Pulmonary artery endothelial cell (primary cell): ENCODE measurements around the gene SATB1. TPM values are rescaled to one million over a fixed set of nuclear protein-coding genes. Genes with fewer than 3 reads are reported as not detected.
"Not testable (repeated sequence)": the region's sequence is repeated elsewhere in the genome, so short reads cannot be mapped to it uniquely, and the experiment has no call there.

Experiments
- DNase-seq: peaks from one replicate; pipeline ENCODE4 v3.0.0-alpha.2; 2011; ENCODE audit warnings: low read depth, low spot score
- total RNA-seq: library from RNA; depleted of rRNA; stranded (reverse); fragments of >200 nt; gene quantifications from 2 replicates; pipeline ENCODE4 v1.2.3, GENCODE V29; 2014

Gene SATB1
- total RNA-seq, 1 donor from 2014 or later, result 7.0 TPM

DNA sequence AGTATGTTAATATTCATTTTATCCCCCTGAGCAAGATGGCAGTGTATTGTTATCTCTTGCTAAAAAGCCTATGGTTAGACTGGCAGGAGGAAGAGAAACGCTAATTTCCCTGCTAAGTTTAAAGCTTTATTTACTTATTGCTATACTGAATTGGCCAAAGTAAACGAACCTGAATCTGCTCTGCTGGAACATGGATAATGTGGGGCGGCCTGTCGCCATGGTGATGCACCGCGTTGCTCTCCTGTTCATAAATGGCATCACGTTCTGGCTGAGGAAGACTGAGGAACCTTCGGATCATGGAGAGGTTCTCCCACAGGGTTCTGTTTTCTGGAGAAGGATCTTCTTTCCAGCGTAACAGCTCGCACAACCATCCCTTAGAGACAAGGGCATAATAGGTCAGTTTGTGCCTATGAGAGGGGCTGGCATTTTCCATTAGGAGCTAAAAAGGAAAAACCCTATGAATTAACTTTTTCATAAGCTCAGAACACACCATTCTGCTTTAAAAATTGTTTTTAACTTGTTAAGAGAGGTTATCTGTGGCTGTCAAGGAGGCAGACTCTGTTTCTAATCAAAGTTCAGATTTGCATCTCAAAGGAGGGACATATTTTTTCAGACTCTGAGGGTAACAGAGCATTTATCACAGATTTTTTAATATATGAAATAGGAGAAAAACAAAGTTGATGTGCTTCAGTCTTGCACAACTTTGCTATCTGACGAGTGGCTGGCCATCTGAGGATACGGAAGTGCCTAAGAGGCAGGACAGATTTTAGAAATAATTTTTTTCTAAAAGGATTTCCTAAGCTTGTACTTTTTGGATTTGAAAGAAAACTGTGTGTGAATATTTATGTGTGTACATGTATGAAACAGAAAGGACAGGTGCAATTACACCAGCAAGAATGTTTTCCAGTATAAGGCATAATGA, 73.1 kb downstream of the SATB1 start:
- no peak for DNase-seq

- DNase-seq, result no peak
Observed at GRCh38 chr3:18351069-18351628, 74.0 kb downstream of the SATB1 start.

- no peak for DNase-seq
Observed at GRCh38 chr3:18349197-18349798, 75.8 kb downstream of the SATB1 start.

DNA sequence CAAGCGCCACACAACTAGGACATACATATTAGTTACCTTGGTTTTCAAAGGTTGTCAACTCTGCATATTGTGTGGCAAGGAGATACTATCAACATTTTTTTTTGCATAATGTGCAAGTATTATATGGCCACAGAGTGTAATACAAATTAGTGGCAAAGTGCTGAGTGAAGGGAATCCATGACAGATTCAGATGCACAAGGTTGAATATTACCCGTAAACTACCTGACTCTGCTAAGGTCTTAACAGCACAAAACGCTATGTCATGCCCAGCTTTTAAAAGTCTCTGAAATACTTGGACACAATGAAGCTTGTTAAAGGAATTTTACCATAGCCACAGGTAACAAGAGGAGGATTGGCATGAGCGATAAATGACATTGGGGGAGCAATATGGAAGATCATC, 79.0 kb downstream of the SATB1 start:
- DNase-seq, result no peak

DNA sequence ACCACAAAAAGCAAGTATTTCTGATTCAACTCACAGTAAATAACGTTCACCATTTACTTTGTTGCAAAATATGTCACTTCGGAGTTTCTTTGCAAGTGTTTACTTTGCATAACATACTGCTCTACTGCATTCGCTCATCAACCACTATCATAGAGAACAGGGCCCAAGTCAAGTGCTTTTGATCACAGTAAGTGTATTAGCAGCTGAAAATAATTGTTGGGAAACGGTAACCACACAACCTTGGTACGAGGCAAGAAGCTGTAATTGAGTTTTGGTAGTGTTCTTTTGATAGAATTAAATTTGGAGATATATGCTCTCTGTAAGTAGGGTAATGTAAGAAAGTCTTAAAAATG, 80.1 kb downstream of the SATB1 start:
- no peak for DNase-seq

GRCh38 chr3:18344306-18345014, 80.7 kb downstream of the SATB1 start:
- no peak for DNase-seq

GRCh38 chr3:18343809-18344208, 81.3 kb downstream of the SATB1 start:
- no peak for DNase-seq

- DNase-seq, result no peak
Observed at GRCh38 chr3:18338827-18339514, 86.2 kb downstream of the SATB1 start.

- DNase-seq, result no peak
Observed at GRCh38 chr3:18337231-18337630, 87.9 kb downstream of the SATB1 start.

DNA sequence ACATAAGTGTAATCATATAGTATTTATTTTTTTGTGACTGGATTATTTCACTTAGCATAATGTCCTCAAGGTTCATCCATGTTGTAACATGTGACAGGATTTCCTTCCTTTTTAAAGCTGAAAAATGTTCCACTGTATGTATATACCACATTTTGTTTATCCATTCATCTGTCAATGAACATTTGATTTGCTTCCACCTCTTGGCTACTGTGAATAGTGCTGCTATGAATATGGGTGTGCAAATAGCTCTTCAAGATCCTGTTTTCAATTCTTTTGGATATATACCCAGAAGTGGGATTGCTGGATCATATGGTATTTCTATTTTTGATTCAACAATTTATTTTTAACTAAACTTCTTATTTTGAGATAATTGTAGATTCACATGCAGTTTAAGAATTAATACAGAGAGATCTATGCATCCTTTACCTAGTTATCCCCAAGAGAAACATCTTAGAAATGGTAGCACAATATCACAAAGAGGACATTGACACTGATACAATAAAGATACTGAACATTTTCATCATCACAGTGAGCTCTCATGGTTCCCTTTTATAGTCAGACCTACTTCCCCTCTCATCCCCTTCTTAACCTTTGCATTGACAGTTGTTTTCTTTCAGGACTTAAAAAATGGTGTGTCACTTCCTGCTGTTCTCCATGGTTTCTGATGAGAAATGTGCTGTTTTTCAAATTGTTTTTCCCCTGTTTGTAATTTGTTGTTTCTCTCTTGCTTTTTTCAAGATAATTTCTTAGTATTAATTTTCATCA, 90.1 kb downstream of the SATB1 start:
- DNase-seq, result no peak

DNA sequence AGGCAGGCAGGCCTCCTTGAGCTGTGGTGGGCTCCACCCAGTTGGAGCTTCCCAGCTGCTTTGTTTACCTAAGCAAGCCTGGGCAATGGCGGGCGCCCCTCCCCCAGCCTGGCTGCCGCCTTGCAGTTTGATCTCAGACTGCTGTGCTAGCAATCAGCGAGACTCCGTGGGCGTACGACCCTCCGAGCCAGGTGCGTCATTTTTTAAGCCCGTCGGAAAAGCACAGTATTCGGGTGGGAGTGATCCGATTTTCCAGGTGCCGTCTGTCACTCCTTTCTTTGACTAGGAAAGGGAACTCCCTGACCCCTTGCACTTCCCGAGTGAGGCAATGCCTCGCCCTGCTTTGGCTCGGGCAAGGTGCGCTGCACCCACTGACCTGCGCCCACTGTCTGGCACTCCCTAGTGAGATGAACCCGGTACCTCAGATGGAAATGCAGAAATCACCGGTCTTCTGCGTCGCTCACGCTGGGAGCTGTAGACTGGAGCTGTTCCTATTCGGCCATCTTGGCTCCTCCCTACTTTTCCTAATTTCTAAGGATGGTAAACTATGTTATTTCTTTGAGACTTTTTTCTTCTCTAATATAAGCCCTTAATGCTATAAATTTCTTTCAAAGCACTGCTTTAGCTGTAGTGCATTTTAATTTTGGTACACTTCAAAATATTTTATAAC, 94.2 kb downstream of the SATB1 start:
- DNase-seq, result not testable (repeated sequence)

DNA sequence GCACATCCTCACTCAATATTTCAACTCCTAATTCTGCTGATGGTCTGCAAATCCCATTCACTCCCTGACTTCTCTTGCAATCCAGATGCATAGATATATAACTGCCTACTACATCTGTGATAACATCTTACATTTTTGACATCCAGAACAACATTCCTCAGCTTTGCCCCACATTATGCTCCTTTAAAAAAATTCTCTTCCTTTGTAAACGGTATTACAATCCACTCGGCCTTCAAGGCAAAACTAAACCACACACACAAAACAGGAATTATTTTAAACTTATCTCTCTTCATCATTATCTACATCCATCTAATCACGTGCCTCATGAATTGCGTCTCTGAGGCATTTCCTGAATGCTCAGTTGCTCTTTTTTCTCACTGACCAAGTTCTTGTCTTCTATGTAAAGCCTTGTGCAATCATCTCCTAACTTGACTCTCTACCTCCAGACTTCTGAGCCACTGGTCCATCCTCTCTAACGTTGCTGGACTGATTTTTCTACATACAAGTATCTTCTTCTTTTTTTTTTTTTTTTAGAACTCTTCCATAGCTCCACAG, 117.0 kb downstream of the SATB1 start:
- no peak for DNase-seq

GRCh38 chr3:18307529-18307928, 117.6 kb downstream of the SATB1 start:
- DNase-seq, result no peak

DNA sequence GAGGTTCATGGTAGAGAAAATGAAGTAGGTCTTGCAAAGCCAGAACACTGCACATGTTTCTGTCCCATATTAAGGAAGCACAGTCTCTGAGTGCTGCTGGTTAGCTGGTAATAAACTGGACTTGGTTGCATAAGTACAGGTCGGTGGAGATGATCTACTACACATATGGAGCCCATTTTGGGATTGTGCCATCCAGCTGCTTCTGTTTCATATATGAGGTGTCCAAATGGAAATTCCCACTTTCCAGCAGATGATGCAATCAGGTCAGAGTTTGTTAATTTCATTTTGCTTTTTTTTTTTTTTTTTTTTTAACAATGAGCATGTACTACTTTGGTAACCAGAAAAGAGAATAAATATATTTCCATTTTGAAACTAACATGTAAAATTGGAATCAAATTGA, 122.6 kb downstream of the SATB1 start:
- no peak for DNase-seq

DNA sequence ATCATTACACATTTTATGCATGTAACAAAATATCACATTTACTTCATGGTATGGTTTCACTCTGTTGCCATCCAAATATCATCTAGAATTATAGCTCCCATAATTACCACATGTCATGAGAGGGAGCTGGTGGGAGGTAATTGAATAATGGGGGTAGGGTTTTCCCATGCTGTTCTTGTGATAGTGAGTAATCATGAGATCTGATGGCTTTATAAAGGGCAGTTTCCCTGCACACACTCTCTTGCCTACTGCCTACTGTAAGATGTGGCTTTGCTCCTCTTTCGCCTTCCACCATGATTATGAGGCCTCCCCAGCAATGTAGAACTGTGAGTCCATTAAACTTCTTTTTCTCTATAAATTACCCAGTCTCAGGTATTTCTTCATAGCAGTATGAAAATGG, 123.4 kb downstream of the SATB1 start:
- no peak for DNase-seq

- DNase-seq, result no peak
Observed at GRCh38 chr3:18300916-18301315, 124.2 kb downstream of the SATB1 start.

GRCh38 chr3:18297126-18297525, 128.0 kb downstream of the SATB1 start:
- no peak for DNase-seq
